Measurements from ENCODE around the gene PNKP. TPM values are rescaled to one million over a fixed set of nuclear protein-coding genes. Genes with fewer than 3 reads are reported as not detected.

PNKP gene
- total RNA-seq, 2 donors from 2014 or later = 71.1 to 74.5 TPM

DNA sequence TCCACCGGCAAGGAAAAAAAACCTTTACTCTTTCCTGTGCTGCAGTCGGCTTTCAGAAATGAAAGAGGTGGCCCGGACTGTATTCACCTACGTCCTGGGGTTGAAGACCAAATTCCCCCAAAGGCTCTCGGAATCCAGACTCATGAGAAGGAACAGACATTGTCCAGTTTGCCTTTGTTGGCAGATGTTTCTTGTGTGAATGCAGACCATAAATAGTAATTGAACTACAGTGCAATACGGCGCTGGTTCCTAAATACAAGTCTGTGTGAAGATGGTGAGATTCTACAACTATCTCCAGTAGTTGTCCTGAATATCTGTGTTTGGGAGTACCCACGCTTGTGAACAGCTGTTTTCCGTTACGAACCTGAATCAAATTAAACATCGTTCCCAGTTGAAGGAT lies 27.7 kb downstream of the PNKP start:
- Mint-ChIP-seq H3K27ac (no peak overlapping the region), H3K4me3 (no peak overlapping the region), H3K36me3 (ENCODE audit: insufficient read depth in 2 of 2) (peaks cover 0 to 5% of the 10 kb centered on the region in 2 donors), H3K4me1 (ENCODE audit: low read depth) (no peaks in the 10 kb centered on the region), H3K9me3 (no peaks in the 10 kb centered on the region), H3K27me3 (ENCODE audit: low read depth) (no peaks in the 10 kb centered on the region)
- DNase-seq (no peak), ATAC-seq (replicated peaks in 1 of 2) (no peak)

DNA sequence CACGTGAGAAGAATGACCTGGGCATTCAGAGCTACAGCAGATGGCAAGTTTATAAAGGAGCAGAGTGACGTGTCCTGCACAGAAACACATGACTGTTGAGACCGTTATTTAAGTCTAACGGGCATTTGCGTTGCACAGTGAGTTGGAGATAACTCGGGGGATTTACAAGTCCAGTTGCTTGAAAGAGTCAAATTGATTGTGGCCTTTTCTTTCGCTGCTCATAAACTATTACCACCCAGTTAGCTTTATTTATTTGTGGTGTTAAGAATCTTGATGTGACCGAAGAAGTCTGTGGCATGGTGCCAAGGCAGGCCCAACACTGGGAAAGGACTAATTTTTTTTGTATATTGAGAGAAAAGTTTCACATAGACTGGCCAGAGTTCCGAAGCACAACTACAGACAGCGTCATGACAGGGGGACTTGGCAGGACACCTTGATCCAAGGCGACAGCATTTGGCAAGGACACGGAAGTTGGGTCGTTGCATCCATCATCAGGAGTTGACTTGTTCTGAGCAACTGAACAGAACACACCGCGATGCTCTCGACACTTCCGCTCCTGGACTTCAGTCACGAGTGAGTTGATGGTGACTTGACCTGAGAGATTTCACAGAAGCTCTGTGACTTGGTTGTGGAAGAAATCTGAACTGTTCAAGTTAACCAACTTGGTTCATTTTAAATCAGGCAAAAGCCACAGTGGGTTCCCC lies 28.3 kb downstream of the PNKP start:
- H3K36me3 Mint-ChIP-seq (ENCODE audit: insufficient read depth in 2 of 2) = peaks cover 0 to 5% of the 10 kb centered on the region in 2 donors
- no peaks in the 10 kb centered on the region for H3K27me3 Mint-ChIP-seq (ENCODE audit: low read depth)
- no peaks in the 10 kb centered on the region for H3K9me3 Mint-ChIP-seq
- H3K4me3 Mint-ChIP-seq = no peak overlapping the region
- H3K4me1 Mint-ChIP-seq (ENCODE audit: low read depth) = no peaks in the 10 kb centered on the region
- DNase-seq (no peak), ATAC-seq (replicated peaks in 1 of 2) (no peak)
- no peak overlapping the region for H3K27ac Mint-ChIP-seq

DNA sequence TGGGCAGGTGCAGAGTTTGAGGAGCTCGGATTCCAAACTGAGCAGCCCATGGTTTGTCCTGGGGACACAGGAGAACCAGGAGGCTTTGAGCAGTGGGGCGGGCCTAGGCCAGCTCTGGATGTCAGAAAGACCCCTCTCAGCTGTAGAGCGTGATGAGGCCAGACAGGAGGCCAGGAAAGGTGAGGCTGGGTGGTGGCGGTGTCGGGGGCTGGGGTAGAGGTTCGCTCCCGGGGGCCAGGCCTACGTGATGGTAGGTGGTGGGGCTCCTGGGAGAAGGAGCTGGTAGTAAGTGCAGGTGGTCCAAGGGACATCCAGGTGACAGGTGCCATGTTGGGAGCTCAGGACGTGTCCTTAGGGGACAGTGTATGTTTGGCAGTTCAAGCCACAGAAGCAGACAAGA lies 30.0 kb downstream of the PNKP start:
- Mint-ChIP-seq H3K4me3 (no peak overlapping the region), H3K4me1 (ENCODE audit: low read depth) (no peaks in the 10 kb centered on the region), H3K36me3 (ENCODE audit: insufficient read depth in 2 of 2) (peaks cover 0 to 7% of the 10 kb centered on the region in 2 donors), H3K27me3 (ENCODE audit: low read depth) (no peaks in the 10 kb centered on the region), H3K9me3 (no peaks in the 10 kb centered on the region), H3K27ac (no peak overlapping the region)
- no peak for DNase-seq
- ATAC-seq (replicated peaks in 1 of 2) = no peak

DNA sequence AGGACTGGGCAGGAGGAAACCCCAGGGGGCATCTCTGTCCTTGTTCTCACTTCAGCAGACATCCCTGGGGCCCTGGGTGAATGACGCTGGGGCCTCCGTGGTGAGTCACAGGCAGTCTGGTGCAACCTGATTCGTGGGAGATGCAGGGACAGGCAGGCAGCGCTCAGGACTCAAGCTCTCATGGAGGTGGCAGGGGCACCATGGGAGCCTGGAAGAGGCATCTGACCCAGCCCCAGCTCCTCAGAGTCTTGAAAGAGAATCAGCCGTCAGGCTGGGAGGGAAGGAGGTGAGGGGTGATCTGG lies 30.4 kb downstream of the PNKP start:
- H3K27me3 Mint-ChIP-seq (ENCODE audit: low read depth) = no peaks in the 10 kb centered on the region
- ATAC-seq (replicated peaks in 1 of 2) (no peak), DNase-seq (no peak)
- no peaks in the 10 kb centered on the region for H3K4me1 Mint-ChIP-seq (ENCODE audit: low read depth)
- peaks cover 0 to 7% of the 10 kb centered on the region in 2 donors for H3K36me3 Mint-ChIP-seq (ENCODE audit: insufficient read depth in 2 of 2)
- H3K4me3 Mint-ChIP-seq = no peak overlapping the region
- H3K9me3 Mint-ChIP-seq = no peaks in the 10 kb centered on the region
- H3K27ac Mint-ChIP-seq = no peak overlapping the region

DNA sequence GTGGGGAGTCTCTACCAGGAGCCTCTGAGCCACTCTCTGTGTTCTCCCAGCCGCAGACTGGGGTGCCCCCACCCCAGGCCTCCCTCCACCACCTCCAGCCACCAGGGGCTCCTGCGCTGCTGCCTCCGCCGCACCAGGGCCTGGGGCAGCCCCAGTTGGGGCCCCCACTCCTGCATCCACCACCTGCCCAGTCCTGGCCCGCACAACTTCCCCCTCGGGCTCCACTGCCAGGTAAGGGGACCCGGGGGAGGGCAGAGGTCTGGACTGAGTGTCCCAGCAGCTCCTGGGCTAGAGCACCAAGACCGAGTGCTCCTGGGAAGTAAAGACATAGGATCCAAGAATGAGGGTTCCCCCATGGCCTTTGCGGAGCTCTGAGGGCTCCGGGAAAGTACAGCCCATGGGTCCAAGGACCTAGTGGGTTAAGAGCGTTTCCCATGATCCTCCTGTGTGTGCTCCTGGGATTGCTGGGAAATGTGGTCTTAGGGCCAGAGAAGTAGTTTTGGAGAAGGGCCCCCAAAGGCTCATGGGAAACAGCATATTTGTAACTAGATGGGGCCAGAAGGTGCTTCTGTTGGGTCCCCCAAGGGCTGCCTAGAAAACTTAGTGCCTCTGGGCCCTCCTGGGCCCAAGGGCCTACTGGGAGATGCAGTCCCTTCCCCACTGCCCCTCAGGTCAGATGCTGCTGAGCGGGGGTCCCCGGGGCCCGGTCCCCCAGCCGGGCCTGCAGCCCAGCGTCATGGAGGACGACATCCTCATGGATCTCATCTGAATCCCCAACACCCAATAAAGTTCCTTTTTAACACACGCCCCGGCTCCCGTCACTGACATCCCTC lies 31.0 kb downstream of the PNKP start:
- H3K27me3 Mint-ChIP-seq (ENCODE audit: low read depth) = no peaks in the 10 kb centered on the region
- H3K4me1 Mint-ChIP-seq (ENCODE audit: low read depth) = no peaks in the 10 kb centered on the region
- no peak overlapping the region for H3K27ac Mint-ChIP-seq
- no peak overlapping the region for H3K4me3 Mint-ChIP-seq
- no peak for ATAC-seq (replicated peaks in 1 of 2)
- no peak for DNase-seq
- peaks cover 0 to 7% of the 10 kb centered on the region in 2 donors for H3K36me3 Mint-ChIP-seq (ENCODE audit: insufficient read depth in 2 of 2)
- no peaks in the 10 kb centered on the region for H3K9me3 Mint-ChIP-seq

DNA sequence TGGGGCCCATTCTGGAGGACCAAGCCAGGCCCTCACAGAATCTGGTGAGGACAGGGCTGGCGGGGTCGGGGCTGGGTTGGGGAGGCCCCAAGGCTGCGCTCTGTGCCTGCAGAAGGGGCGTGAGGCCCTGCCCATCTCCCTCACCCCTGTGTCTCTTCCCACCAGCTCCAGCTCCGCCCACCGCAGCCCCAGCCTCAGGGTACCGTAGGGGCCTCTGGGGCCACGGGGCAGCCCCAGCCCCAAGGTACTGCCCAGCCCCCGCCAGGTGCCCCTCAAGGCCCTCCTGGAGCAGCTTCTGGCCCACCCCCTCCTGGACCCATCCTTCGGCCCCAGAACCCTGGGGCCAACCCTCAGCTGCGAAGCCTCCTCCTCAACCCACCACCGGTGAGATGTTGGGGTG lies 31.8 kb downstream of the PNKP start:
- Mint-ChIP-seq H3K9me3 (no peaks in the 10 kb centered on the region), H3K4me3 (no peak overlapping the region), H3K27me3 (ENCODE audit: low read depth) (no peaks in the 10 kb centered on the region), H3K36me3 (ENCODE audit: insufficient read depth in 2 of 2) (peaks cover 0 to 7% of the 10 kb centered on the region in 2 donors), H3K27ac (no peak overlapping the region), H3K4me1 (ENCODE audit: low read depth) (no peaks in the 10 kb centered on the region)
- ATAC-seq (replicated peaks in 1 of 2) (no peak), DNase-seq (no peak)

DNA sequence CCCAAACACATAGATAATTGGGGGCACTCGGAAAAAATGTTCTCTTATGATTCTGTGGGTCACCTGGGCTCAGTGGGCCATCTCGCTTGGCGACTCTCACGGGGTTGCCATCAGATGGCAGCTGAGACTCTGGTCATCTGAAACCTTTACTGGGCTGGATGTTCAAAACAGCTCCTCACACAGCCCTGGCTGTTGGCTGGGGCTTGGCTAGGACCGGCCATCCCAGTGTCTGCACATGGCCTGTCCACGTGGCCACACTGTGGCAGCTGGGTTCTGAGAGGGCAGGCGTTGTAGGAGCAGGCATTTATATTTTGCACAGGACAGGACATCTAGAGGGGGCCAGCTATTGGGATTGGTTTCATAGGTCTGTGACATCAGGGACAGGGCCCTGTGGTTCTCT lies 33.8 kb downstream of the PNKP start:
- Mint-ChIP-seq H3K4me1 (ENCODE audit: low read depth) (no peaks in the 10 kb centered on the region), H3K36me3 (ENCODE audit: insufficient read depth in 2 of 2) (peaks cover 0 to 2% of the 10 kb centered on the region in 2 donors), H3K27me3 (ENCODE audit: low read depth) (no peaks in the 10 kb centered on the region), H3K4me3 (no peak overlapping the region), H3K9me3 (no peaks in the 10 kb centered on the region), H3K27ac (no peak overlapping the region)
- DNase-seq (no peak), ATAC-seq (replicated peaks in 1 of 2) (no peak)

DNA sequence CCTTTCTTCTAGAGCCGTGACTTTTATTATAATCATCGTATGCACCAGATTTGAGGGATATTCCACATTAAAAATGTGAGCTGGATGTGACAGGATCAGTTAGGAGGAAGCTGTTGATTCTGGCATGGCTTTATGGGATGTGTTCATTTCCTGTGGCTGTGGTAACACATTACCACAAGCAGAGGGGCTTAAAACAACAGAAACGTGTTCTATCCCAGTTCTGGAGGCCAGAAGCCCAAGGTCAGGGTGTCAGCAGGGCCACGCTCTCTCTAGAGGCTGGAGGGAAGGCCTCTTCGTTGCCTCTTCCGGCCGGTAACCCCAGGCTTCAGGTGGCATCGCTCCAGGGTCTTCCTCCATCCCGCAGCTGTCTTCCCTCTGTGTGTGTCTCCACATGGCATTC lies 34.8 kb downstream of the PNKP start:
- no peaks in the 10 kb centered on the region for H3K9me3 Mint-ChIP-seq

DNA sequence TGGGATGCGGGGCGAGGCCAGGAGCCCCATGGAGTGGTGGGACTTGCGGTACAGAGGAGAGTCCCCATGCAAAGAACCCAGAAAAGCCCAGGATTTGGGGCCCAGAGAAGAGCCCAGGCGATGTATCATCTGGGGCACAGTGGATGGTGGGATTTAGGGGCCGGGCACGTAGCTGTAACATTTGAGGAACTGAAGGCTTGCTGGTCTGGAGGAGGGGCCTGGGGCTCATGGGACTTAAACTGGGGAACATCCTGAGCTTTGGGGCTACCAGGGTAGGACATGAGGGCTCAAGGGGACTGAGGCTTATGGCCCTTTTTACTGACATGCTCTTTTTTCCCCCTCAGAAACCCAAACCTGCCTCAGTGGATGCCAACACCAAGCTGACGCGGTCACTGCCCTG lies 35.8 kb downstream of the PNKP start:
- ATAC-seq (replicated peaks in 1 of 2) (no peak), DNase-seq (no peak)
- H3K36me3 Mint-ChIP-seq (ENCODE audit: insufficient read depth in 2 of 2) = peaks cover 0 to 2% of the 10 kb centered on the region in 2 donors
- no peak overlapping the region for H3K27ac Mint-ChIP-seq
- H3K9me3 Mint-ChIP-seq = no peaks in the 10 kb centered on the region
- no peaks in the 10 kb centered on the region for H3K4me1 Mint-ChIP-seq (ENCODE audit: low read depth)
- no peaks in the 10 kb centered on the region for H3K27me3 Mint-ChIP-seq (ENCODE audit: low read depth)
- H3K4me3 Mint-ChIP-seq = no peak overlapping the region

More for the DNA sequence above, 34.8 kb downstream of the PNKP start:
- ATAC-seq (replicated peaks in 1 of 2) (no peak), DNase-seq (no peak)
- no peaks in the 10 kb centered on the region for H3K4me1 Mint-ChIP-seq (ENCODE audit: low read depth)
- no peak overlapping the region for H3K27ac Mint-ChIP-seq
- no peaks in the 10 kb centered on the region for H3K27me3 Mint-ChIP-seq (ENCODE audit: low read depth)
- no peak overlapping the region for H3K4me3 Mint-ChIP-seq
- H3K36me3 Mint-ChIP-seq (ENCODE audit: insufficient read depth in 2 of 2) = peaks cover 0 to 2% of the 10 kb centered on the region in 2 donors

DNA sequence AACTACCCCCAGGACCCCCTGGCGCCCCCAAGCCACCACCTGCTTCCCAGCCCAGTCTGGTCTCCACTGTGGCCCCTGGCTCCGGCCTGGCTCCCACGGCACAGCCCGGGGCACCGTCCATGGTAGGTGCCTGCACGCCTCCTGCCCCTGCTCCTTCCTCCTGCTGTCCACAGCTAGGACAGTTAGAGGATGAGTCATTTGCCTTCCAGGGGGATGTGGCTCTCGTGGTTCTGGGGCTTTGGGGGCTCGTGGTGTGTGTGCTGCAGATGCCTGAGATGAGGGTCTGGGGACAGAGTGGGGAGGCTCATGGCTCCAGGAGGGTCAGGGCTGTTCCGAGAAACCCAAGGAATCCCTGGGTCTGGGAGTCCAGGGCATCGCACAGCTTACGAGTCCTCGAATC lies 36.6 kb downstream of the PNKP start:
- Mint-ChIP-seq H3K36me3 (ENCODE audit: insufficient read depth in 2 of 2) (peaks cover 0 to 2% of the 10 kb centered on the region in 2 donors), H3K4me3 (no peak overlapping the region)

DNA sequence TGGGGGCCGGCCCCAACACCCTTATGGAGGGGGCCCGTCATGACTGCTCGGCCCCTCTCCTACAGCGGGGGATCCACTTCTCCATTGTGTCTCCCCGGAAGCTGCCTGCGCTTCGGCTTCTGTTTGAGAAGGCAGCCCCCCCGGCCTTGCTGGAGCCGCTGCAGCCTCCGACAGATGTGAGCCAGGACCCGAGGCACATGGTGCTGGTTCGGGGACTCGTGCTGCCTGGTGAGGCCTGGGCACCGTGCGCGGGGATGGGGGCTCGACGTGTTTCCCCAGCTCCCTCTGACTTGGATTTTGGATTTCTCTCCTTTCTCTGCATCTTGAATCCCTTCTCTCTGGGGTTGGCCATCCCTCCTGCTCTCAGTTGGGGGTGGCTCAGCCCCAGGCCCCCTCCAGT lies 37.7 kb downstream of the PNKP start:
- DNase-seq (no peak), ATAC-seq (replicated peaks in 1 of 2) (no peak)
- Mint-ChIP-seq H3K27me3 (ENCODE audit: low read depth) (no peaks in the 10 kb centered on the region), H3K4me3 (no peak overlapping the region), H3K36me3 (ENCODE audit: insufficient read depth in 2 of 2) (peaks cover 0 to 2% of the 10 kb centered on the region in 2 donors), H3K4me1 (ENCODE audit: low read depth) (no peaks in the 10 kb centered on the region), H3K27ac (no peak overlapping the region), H3K9me3 (no peaks in the 10 kb centered on the region)

More for the DNA sequence above, 36.6 kb downstream of the PNKP start:
- Mint-ChIP-seq H3K4me1 (ENCODE audit: low read depth) (no peaks in the 10 kb centered on the region), H3K27me3 (ENCODE audit: low read depth) (no peaks in the 10 kb centered on the region), H3K9me3 (no peaks in the 10 kb centered on the region), H3K27ac (no peak overlapping the region)
- DNase-seq = no peak
- no peak for ATAC-seq (replicated peaks in 1 of 2)

DNA sequence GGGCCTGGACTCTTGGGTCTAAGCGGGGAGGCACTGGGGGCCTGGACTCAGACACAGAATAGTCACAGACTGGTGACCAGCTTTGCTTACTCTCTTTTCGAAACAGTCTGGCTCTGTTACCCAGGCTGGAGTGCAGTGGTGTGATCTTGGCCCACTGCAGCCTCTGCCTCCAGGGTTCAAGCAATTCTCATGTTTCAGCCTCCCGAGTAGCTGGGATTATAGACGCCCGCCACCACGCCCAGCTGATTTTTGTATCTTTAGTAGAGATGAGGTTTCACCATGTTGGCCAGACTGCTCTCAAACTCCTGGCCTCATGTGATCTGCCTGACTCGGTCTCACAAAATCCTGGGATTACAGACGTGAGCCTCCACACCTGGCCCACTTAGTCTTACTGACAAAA lies 38.2 kb downstream of the PNKP start:
- no peaks in the 10 kb centered on the region for H3K9me3 Mint-ChIP-seq
- no peak overlapping the region for H3K27ac Mint-ChIP-seq
- H3K4me1 Mint-ChIP-seq (ENCODE audit: low read depth) = no peaks in the 10 kb centered on the region
- H3K4me3 Mint-ChIP-seq = no peak overlapping the region
- no peaks in the 10 kb centered on the region for H3K27me3 Mint-ChIP-seq (ENCODE audit: low read depth)
- ATAC-seq (replicated peaks in 1 of 2) (no peak), DNase-seq (no peak)
- H3K36me3 Mint-ChIP-seq (ENCODE audit: insufficient read depth in 2 of 2) = peaks cover 0 to 3% of the 10 kb centered on the region in 2 donors

DNA sequence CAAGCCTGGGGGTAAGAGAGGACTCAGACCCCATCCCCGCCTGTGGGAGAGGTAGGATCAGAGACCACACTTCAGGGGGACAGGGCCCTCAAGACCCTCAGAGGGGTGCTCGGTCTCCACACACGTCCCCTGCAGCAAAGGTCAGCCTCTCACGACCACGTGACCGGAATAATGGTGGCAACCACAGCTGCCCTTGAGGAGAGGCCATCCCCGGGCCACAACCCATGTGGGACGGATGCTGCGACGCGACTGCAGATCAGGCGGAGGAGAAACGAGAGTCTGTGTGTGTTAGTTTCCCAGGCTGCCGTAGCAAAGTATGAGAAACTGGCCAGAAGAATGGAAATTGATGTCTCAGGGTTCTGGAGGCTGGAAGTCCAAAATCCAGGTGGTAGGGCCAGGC lies 40.3 kb downstream of the PNKP start:
- no peaks in the 10 kb centered on the region for H3K9me3 Mint-ChIP-seq
- no peak for ATAC-seq (replicated peaks in 1 of 2)
- no peaks in the 10 kb centered on the region for H3K4me1 Mint-ChIP-seq (ENCODE audit: low read depth)
- DNase-seq = no peak
- H3K27ac Mint-ChIP-seq = no peak overlapping the region
- H3K36me3 Mint-ChIP-seq (ENCODE audit: insufficient read depth in 2 of 2) = peaks cover 0 to 2% of the 10 kb centered on the region in 2 donors
- H3K27me3 Mint-ChIP-seq (ENCODE audit: low read depth) = no peaks in the 10 kb centered on the region
- no peak overlapping the region for H3K4me3 Mint-ChIP-seq

DNA sequence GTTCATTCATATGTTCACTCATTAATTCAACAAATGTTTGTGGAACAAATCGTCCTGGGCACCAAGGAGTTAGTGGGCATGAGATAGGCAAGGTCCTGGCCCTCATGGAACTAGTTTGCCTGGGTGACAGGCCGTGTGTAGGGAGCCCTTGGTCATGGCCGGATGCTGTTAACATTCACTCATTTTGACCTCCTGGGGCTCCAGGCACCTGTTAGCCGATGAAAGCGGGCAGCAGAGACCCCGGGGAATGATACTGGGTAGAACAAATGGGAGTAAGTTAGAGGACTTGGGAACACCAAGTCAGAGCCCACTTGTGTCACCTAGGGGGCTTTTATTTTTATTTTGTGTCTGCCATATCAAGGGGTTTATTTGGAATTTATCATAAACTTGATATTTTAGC lies 42.7 kb downstream of the PNKP start:
- Mint-ChIP-seq H3K27ac (no peak overlapping the region), H3K4me1 (ENCODE audit: low read depth) (peaks cover 7% of the 10 kb centered on the region), H3K36me3 (ENCODE audit: insufficient read depth in 2 of 2) (peaks cover 0 to 2% of the 10 kb centered on the region in 2 donors), H3K27me3 (ENCODE audit: low read depth) (no peaks in the 10 kb centered on the region), H3K9me3 (no peaks in the 10 kb centered on the region), H3K4me3 (no peak overlapping the region)
- DNase-seq = no peak
- no peak for ATAC-seq (replicated peaks in 1 of 2)

All from activated T-cell treated with anti-CD3 and anti-CD28 coated beads, Interleukin-2, amount 50 U/mL, for 72 hours (primary cell).